GM20431 (cell line): ENCODE results near the gene KCNQ2.

Experiments
- in situ Hi-C: fragments of 300-500 bp; cut with MseI, MboI; formaldehyde crosslinking; loops from one replicate; pipeline ENCODE4 v1.15.0; 2020; ENCODE audit warnings: low sequenced_read_pairs; ENCODE audit not compliant: unreplicated experiment

The KCNQ2 gene

GRCh38 chr20:63502671-63503172, 30.3 kb upstream of the KCNQ2 start:
- in situ Hi-C loops = no loop called here

GRCh38 chr20:63501818-63502670, 29.6 kb upstream of the KCNQ2 start:
- in situ Hi-C loops = no loop called here

- in situ Hi-C loops = no loop called here
Observed at GRCh38 chr20:63500902-63501817, 28.7 kb upstream of the KCNQ2 start.

- in situ Hi-C loops = no loop called here
Observed at GRCh38 chr20:63500151-63500901, 27.9 kb upstream of the KCNQ2 start.

- in situ Hi-C loops = no loop called here
Observed at GRCh38 chr20:63499338-63499969, 27.0 kb upstream of the KCNQ2 start.

GRCh38 chr20:63498960-63499337, 26.5 kb upstream of the KCNQ2 start, which contains the start of gene EEF1A2:
Gene EEF1A2 (minus strand): TSS chr20:63499083. CDS start chr20:63497763, 1,320 bp downstream.
- in situ Hi-C loops = no loop called here

- in situ Hi-C loops = no loop called here
Observed at GRCh38 chr20:63497946-63498935, 25.8 kb upstream of the KCNQ2 start.

- in situ Hi-C loops = no loop called here
Observed at GRCh38 chr20:63497138-63497945, 24.9 kb upstream of the KCNQ2 start.

GRCh38 chr20:63496596-63497120, 24.2 kb upstream of the KCNQ2 start:
- in situ Hi-C loops = no loop called here

GRCh38 chr20:63495741-63496595, 23.5 kb upstream of the KCNQ2 start:
- in situ Hi-C loops = no loop called here

- in situ Hi-C loops = no loop called here
Observed at GRCh38 chr20:63495167-63495720, 22.8 kb upstream of the KCNQ2 start.

GRCh38 chr20:63494420-63495166, 22.1 kb upstream of the KCNQ2 start:
- in situ Hi-C loops = no loop called here

GRCh38 chr20:63494084-63494419, 21.6 kb upstream of the KCNQ2 start:
- in situ Hi-C loops = no loop called here

GRCh38 chr20:63493563-63494020, 21.1 kb upstream of the KCNQ2 start:
- in situ Hi-C loops = no loop called here

- in situ Hi-C loops = no loop called here
Observed at GRCh38 chr20:63492982-63493381, 20.5 kb upstream of the KCNQ2 start.

GRCh38 chr20:63492518-63492917, 20.1 kb upstream of the KCNQ2 start:
- in situ Hi-C loops = no loop called here
